Naive thymus-derived CD4-positive, alpha-beta T cell (primary cell): ENCODE data around the gene SEC14L1. TPM values are rescaled to one million over a fixed set of nuclear protein-coding genes. Genes with fewer than 3 reads are reported as not detected.

Experiments used
- ATAC-seq: fragments of 150-1000 bp; cut with Tn5 transposase; 2 replicates; pipeline ENCODE4 v1.10.0; 2021; ENCODE audit warnings: mild to moderate bottlenecking, moderate library complexity
- CTCF ChIA-PET: fragments of 350-600 bp; sonication (Branson Sonifier 250); formaldehyde crosslinking; loops from one replicate; lab custom pipeline; 2021; ENCODE audit warnings: antibody characterized with exemption; lab: Charles Lee
- POLR2A ChIA-PET: fragments of 350-600 bp; sonication (Branson Sonifier 250); formaldehyde crosslinking; loops from one replicate; lab custom pipeline; 2021; ENCODE audit warnings: antibody characterized with exemption, inconsistent platforms; lab: Charles Lee
- DNase-seq, 9 donors: peaks; one replicate each; pipeline versions ENCODE4 v3.0.0 to v3.0.0-alpha.2; 2020 to 2022; ENCODE audit warnings: mixed read lengths in 1 of 9
- H3K27ac ChIP-seq: one replicate; pipeline ENCODE4 v1.7.0; 2013; ENCODE audit warnings: mild to moderate bottlenecking, low read depth, low read length, moderate library complexity
- H3K27me3 ChIP-seq, 2 donors: one replicate each; pipeline ENCODE4 v1.7.0; 2013; ENCODE audit warnings: low read length in 2 of 2, mild to moderate bottlenecking in 2 of 2, moderate library complexity in 2 of 2; ENCODE audit not compliant: control insufficient read depth in 2 of 2, insufficient read depth in 2 of 2
- H3K36me3 ChIP-seq, 3 experiments: 1 replicate in 2 of 3; 2 replicates in 1 of 3; pipeline ENCODE4 v1.7.0; 2013; ENCODE audit warnings: low read length in 3 of 3, mild to moderate bottlenecking in 3 of 3, moderate library complexity in 1 of 3; ENCODE audit not compliant: insufficient read depth in 3 of 3, control insufficient read depth in 2 of 3
- H3K4me1 ChIP-seq, 2 donors: one replicate each; pipeline ENCODE4 v1.7.0; 2013; ENCODE audit warnings: low read length in 2 of 2, mild to moderate bottlenecking in 2 of 2, moderate library complexity in 1 of 2; ENCODE audit not compliant: control insufficient read depth in 2 of 2, insufficient read depth in 2 of 2
- H3K4me3 ChIP-seq: 2 replicates; pipeline ENCODE4 v1.7.0; 2013; ENCODE audit warnings: mild to moderate bottlenecking, low read length
- H3K9me3 ChIP-seq, 3 experiments: 1 replicate in 2 of 3; 2 replicates in 1 of 3; pipeline ENCODE4 v1.7.0; 2013; ENCODE audit warnings: low read length in 3 of 3; ENCODE audit not compliant: control insufficient read depth in 2 of 3
- H3K27ac Mint-ChIP-seq, 9 donors: one replicate each; pipeline ENCODE4 v1.8.0; 2020 to 2022; ENCODE audit warnings: mixed read lengths in 9 of 9, mild to moderate bottlenecking in 8 of 9, moderate library complexity in 5 of 9, inconsistent platforms in 2 of 9
- H3K27me3 Mint-ChIP-seq, 5 donors: one replicate each; pipeline ENCODE4 v1.8.0; 2021 to 2022; ENCODE audit warnings: mixed read lengths in 5 of 5, mild to moderate bottlenecking in 1 of 5
- H3K36me3 Mint-ChIP-seq, 5 donors: one replicate each; pipeline ENCODE4 v1.8.0; 2020 to 2022; ENCODE audit warnings: mixed read lengths in 5 of 5, mild to moderate bottlenecking in 3 of 5, inconsistent platforms in 1 of 5
- H3K4me1 Mint-ChIP-seq, 7 donors: one replicate each; pipeline ENCODE4 v1.8.0; 2020 to 2022; ENCODE audit warnings: mixed read lengths in 7 of 7, mild to moderate bottlenecking in 3 of 7, inconsistent platforms in 1 of 7
- H3K4me3 Mint-ChIP-seq, 10 donors: one replicate each; pipeline ENCODE4 v1.8.0; 2020 to 2022; ENCODE audit warnings: mild to moderate bottlenecking in 10 of 10, mixed read lengths in 10 of 10, moderate library complexity in 6 of 10, inconsistent platforms in 2 of 10
- H3K9me3 Mint-ChIP-seq, 11 donors: one replicate each; pipeline ENCODE4 v1.8.0; 2020 to 2022; ENCODE audit warnings: mixed read lengths in 11 of 11, mild to moderate bottlenecking in 4 of 11, inconsistent platforms in 1 of 11, moderate library complexity in 1 of 11
- intact Hi-C, 2 donors: fragments of 100-400 bp; cut with micrococcal nuclease; formaldehyde crosslinking; loops; one replicate each; pipeline ENCODE4 v1.15.1; 2023
- polyA plus RNA-seq, 2 donors: library from polyadenylated mRNA; unstranded; fragments of 300-500 nt; fragmentation: Illumina TruSeq; gene quantifications; one replicate each; pipeline ENCODE4 v1.2.3, GENCODE V29; 2021
- total RNA-seq, 6 experiments: library from RNA in 5 of 6; stranded (reverse) in 5 of 6; gene quantifications; 1 replicate in 5 of 6; 2 replicates in 1 of 6; pipeline ENCODE4 v1.2.3 and lab custom pipeline; 2021 to 2026

Gene SEC14L1
- total and polyA plus RNA-seq, 7 experiments from 2014 or later, result 7.0 to 103 (median 28.7) TPM

DNA sequence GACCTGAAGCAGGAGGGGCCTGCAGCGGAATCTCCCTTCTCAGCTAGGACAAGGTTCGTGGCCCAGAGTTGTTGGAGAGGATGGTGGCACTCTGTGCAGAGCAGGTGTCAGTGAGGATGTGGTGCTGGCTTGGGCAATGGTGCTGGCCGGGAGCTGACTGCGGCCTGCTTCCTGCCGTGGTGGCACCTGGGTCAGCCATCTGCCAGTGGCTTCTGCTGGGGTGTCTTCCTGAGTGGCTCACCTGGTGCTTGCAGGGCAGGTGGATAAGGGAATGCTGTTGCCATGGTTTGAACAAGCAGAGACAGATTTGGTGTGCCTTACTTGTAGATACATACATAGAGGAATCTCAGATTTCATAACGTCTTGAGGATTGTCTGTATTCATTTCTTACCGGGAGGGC, 69.6 kb downstream of the SEC14L1 start:
- peaks cover 0 to 2% (median 0%) of the 10 kb centered on the region in 11 donors for H3K9me3 Mint-ChIP-seq
- Histone ChIP-seq H3K27ac (no peak overlapping the region), H3K4me1 (no peaks in the 10 kb centered on the region), H3K9me3 (no peaks in the 10 kb centered on the region), H3K36me3 (peaks cover 5 to 96% (median 11%) of the 10 kb centered on the region in 3 experiments), H3K27me3 (no peaks in the 10 kb centered on the region), H3K4me3 (no peak overlapping the region)
- H3K4me3 Mint-ChIP-seq, result no peak overlapping the region
- no peak overlapping the region for H3K27ac Mint-ChIP-seq
- intact Hi-C loops, result no loop called here
- ATAC-seq, result no peak
- DNase-seq, result no peak
- H3K27me3 Mint-ChIP-seq, result no peaks in the 10 kb centered on the region
- ChIA-PET CTCF (no interaction called here), POLR2A (no interaction called here)
- H3K36me3 Mint-ChIP-seq, result peaks cover 23 to 75% (median 36%) of the 10 kb centered on the region in 5 donors
- peaks cover 0 to 2% (median 0%) of the 10 kb centered on the region in 7 donors for H3K4me1 Mint-ChIP-seq

DNA sequence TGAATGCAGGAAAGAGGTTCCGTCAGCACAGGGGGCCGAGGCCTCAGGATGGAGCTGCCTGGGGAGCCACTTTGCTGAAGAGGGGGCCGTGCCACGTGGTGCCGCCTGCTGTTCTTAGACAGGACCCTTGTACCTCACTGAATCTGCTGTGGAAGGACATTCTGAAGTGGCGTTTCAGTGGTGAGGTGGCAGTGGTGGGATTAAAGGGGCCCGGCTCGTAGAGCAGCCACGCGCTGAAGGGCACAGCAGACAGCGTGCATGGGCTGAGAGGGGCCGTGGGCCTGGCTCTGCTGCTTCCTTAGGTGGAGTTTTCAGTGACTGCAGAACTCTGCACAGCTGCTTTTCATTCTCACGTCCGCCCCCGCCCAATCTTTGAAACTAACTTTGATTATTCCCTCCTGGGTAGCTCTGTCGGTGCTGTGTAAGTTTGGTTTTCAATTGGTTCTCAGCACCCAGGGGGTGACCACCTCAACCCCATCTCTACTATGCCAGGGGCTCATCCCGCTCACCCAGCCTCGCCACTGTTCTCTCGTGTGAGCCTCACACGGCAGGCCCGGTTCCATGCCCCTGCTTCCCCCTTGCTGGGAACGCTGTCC, 70.3 kb downstream of the SEC14L1 start:
- Mint-ChIP-seq H3K4me1 (peaks cover 0 to 2% (median 0%) of the 10 kb centered on the region in 7 donors), H3K36me3 (peaks cover 23 to 73% (median 36%) of the 10 kb centered on the region in 5 donors), H3K4me3 (no peak overlapping the region), H3K9me3 (peaks cover 0 to 2% (median 0%) of the 10 kb centered on the region in 11 donors), H3K27me3 (no peaks in the 10 kb centered on the region), H3K27ac (no peak overlapping the region)
- intact Hi-C loops, result no loop called here
- Histone ChIP-seq H3K9me3 (no peaks in the 10 kb centered on the region), H3K4me3 (no peak overlapping the region), H3K4me1 (no peaks in the 10 kb centered on the region), H3K27ac (no peak overlapping the region), H3K36me3 (peaks cover 5 to 91% (median 11%) of the 10 kb centered on the region in 3 experiments), H3K27me3 (no peaks in the 10 kb centered on the region)
- ChIA-PET CTCF (no interaction called here), POLR2A (no interaction called here)
- no peak for DNase-seq
- ATAC-seq, result no peak

- CTCF ChIA-PET, result no interaction called here
- no peak for DNase-seq
- Histone ChIP-seq H3K4me1 (no peaks in the 10 kb centered on the region), H3K4me3 (no peak overlapping the region), H3K27me3 (no peaks in the 10 kb centered on the region), H3K9me3 (no peaks in the 10 kb centered on the region), H3K27ac (no peak overlapping the region), H3K36me3 (peaks cover 8 to 89% (median 11%) of the 10 kb centered on the region in 3 experiments)
- no peak for ATAC-seq
- intact Hi-C loops, result no loop called here
- Mint-ChIP-seq H3K9me3 (peaks cover 0 to under 1% (median 0%) of the 10 kb centered on the region in 11 donors), H3K4me1 (peaks cover 0 to 2% (median 0%) of the 10 kb centered on the region in 7 donors), H3K27me3 (no peaks in the 10 kb centered on the region), H3K4me3 (no peak overlapping the region), H3K27ac (no peak overlapping the region), H3K36me3 (peaks cover 23 to 70% (median 30%) of the 10 kb centered on the region in 5 donors)
- POLR2A ChIA-PET, result interaction anchor here (0.7 kb wide), 1 partner anchor 720 kb away, joined by 3 read pairs; no protein-coding TSS in a partner anchor
These were observed 70.9 kb downstream of the SEC14L1 start for GRCh38 chr17:77211681-77212080.

- H3K36me3 ChIP-seq, result peaks cover 8 to 90% (median 11%) of the 10 kb centered on the region in 3 experiments
- no peak for DNase-seq
- no peak overlapping the region for H3K4me3 Mint-ChIP-seq
- peaks cover 23 to 74% (median 30%) of the 10 kb centered on the region in 5 donors for H3K36me3 Mint-ChIP-seq
- ATAC-seq, result no peak
- ChIA-PET CTCF (interaction anchor here (1.2 kb wide), 1 partner anchor 114 kb away, joined by 4 read pairs; no protein-coding TSS in a partner anchor), POLR2A (interaction anchor here (0.7 kb wide), 1 partner anchor 720 kb away, joined by 3 read pairs; no protein-coding TSS in a partner anchor)
- intact Hi-C loops, result no loop called here
- no peaks in the 10 kb centered on the region for H3K9me3 ChIP-seq
- no peaks in the 10 kb centered on the region for H3K4me1 ChIP-seq
- no peak overlapping the region for H3K4me3 ChIP-seq
- H3K27ac ChIP-seq, result no peak overlapping the region
- H3K27me3 ChIP-seq, result no peaks in the 10 kb centered on the region
- no peaks in the 10 kb centered on the region for H3K9me3 Mint-ChIP-seq
- H3K4me1 Mint-ChIP-seq, result peaks cover 0 to 2% (median 0%) of the 10 kb centered on the region in 7 donors
- H3K27ac Mint-ChIP-seq, result no peak overlapping the region
- no peaks in the 10 kb centered on the region for H3K27me3 Mint-ChIP-seq
These were observed 71.5 kb downstream of the SEC14L1 start for GRCh38 chr17:77212081-77212832.

GRCh38 chr17:77212833-77213777, 72.3 kb downstream of the SEC14L1 start:
- DNase-seq (no peak), ATAC-seq (no peak)
- H3K9me3 ChIP-seq, result no peaks in the 10 kb centered on the region
- peaks cover 8 to 87% (median 10%) of the 10 kb centered on the region in 3 experiments for H3K36me3 ChIP-seq
- peaks cover 23 to 79% (median 29%) of the 10 kb centered on the region in 5 donors for H3K36me3 Mint-ChIP-seq
- ChIA-PET POLR2A (no interaction called here), CTCF (interaction anchor here (0.6 to 1.2 kb wide), 2 partner anchors 115 to 126 kb away, joined by 3 to 4 read pairs; no protein-coding TSS in a partner anchor)
- H3K9me3 Mint-ChIP-seq, result no peaks in the 10 kb centered on the region
- H3K4me1 ChIP-seq, result no peaks in the 10 kb centered on the region
- H3K4me3 Mint-ChIP-seq, result no peak overlapping the region
- H3K27me3 Mint-ChIP-seq, result no peaks in the 10 kb centered on the region
- H3K27ac ChIP-seq, result no peak overlapping the region
- intact Hi-C loops, result no loop called here
- peaks cover 0 to 2% (median 0%) of the 10 kb centered on the region in 7 donors for H3K4me1 Mint-ChIP-seq
- H3K27me3 ChIP-seq, result no peaks in the 10 kb centered on the region
- H3K4me3 ChIP-seq, result no peak overlapping the region
- no peak overlapping the region for H3K27ac Mint-ChIP-seq

DNA sequence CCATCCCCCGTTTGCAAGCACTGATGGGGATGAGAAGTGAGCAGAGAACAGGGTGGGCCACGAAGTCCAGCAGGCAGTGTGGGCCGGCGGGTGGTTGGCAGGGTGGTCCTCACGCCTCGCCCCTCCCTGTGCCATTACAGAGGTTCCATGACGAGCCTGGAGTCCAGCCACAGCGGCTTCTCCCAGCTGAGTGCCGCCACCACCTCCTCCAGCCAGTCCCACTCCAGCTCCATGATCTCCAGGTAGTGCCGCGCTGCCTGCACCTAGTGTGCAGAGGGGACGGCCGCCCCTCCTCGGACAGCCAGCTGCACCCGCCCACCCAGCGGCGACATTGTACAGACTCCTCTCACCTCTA, 73.0 kb downstream of the SEC14L1 start:
- ChIA-PET CTCF (interaction anchor here (1.5 kb wide), 1 partner anchor 86 kb away, joined by 4 read pairs; no protein-coding TSS in a partner anchor), POLR2A (no interaction called here)
- DNase-seq (no peak), ATAC-seq (no peak)
- no peaks in the 10 kb centered on the region for H3K9me3 ChIP-seq
- intact Hi-C loops, result loop anchor here in 1 of 2 donors (1.0 kb wide), 1 partner anchor 117 kb away; no protein-coding TSS in a partner anchor
- no peaks in the 10 kb centered on the region for H3K9me3 Mint-ChIP-seq
- no peaks in the 10 kb centered on the region for H3K27me3 ChIP-seq
- peaks cover 0 to 2% (median 0%) of the 10 kb centered on the region in 7 donors for H3K4me1 Mint-ChIP-seq
- no peak overlapping the region for H3K27ac ChIP-seq
- H3K27ac Mint-ChIP-seq, result no peak overlapping the region
- no peaks in the 10 kb centered on the region for H3K27me3 Mint-ChIP-seq
- no peaks in the 10 kb centered on the region for H3K4me1 ChIP-seq
- H3K4me3 ChIP-seq, result no peak overlapping the region
- peaks cover 17 to 77% (median 29%) of the 10 kb centered on the region in 5 donors for H3K36me3 Mint-ChIP-seq
- H3K4me3 Mint-ChIP-seq, result no peak overlapping the region
- H3K36me3 ChIP-seq, result peaks cover 3 to 80% (median 8%) of the 10 kb centered on the region in 3 experiments
